ENCODE results near the gene NKX1-1. TPM values are rescaled to one million over a fixed set of nuclear protein-coding genes. Genes with fewer than 3 reads are reported as not detected.
A peak's percentile ranks its signal among the peaks of the same experiment; 100 is the strongest.
"Not testable (repeated sequence)": the region's sequence is repeated elsewhere in the genome, so short reads cannot be mapped to it uniquely, and the experiment has no call there.

Gene NKX1-1
- total RNA-seq, 1 experiment from 2014 or later = not detected

DNA sequence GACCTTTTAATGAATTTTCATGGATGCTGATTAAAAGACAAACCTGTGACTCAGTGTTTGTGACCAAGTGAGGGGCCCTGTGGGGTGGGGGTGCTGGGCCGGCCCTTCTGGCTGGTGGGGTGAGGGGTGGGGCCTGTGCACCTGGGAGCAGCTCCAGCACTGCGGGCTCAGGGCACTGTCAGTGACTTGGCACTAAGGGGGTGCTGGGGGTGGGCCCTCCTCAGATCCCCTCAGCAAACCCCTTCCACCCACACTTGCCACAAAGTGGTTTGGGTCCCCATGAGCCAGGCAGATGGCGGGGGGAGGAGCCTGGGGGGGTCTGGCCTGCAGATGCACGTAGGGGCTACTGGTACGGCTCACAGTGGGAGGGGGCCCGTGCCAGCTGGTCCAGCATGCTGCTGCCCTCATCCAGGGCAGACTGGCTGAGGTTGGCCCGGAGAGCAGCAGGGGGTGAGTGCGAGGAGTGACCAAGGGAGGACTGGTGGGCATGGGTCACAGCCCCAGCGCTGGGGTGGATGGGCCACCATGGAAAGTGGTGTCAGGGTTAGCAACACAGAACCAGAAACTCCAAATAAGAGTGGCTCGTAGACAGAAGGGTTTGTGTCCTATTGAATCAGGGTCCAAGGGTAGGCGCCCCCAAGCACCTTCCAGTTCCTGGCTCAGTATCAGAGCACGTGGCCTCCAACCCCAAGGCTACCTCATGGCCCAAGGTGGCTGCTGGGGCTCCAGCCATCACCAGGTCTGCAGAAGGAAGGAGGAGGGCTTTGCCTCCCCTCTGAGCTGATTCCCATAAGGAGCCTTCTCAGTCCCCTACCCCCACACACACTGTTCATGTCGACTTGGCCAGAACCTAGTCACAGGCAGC is 10.1 kb downstream of the NKX1-1 start (continued):
- no peak for TF ChIP-seq KAT7 (CRISPR knock-in tag; IDR thresholded peaks at IDR 0.05; ENCODE audit: borderline replicate concordance)
- TF ChIP-seq, protein P1, sequence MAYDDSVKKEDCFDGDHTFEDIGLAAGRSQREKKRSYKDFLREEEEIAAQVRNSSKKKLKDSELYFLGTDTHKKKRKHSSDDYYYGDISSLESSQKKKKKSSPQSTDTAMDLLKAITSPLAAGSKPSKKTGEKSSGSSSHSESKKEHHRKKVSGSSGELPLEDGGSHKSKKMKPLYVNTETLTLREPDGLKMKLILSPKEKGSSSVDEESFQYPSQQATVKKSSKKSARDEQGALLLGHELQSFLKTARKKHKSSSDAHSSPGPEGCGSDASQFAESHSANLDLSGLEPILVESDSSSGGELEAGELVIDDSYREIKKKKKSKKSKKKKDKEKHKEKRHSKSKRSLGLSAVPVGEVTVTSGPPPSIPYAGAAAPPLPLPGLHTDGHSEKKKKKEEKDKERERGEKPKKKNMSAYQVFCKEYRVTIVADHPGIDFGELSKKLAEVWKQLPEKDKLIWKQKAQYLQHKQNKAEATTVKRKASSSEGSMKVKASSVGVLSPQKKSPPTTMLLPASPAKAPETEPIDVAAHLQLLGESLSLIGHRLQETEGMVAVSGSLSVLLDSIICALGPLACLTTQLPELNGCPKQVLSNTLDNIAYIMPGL (CRISPR knock-in tag; IDR thresholded peaks at IDR 0.05) = no peak

DNA sequence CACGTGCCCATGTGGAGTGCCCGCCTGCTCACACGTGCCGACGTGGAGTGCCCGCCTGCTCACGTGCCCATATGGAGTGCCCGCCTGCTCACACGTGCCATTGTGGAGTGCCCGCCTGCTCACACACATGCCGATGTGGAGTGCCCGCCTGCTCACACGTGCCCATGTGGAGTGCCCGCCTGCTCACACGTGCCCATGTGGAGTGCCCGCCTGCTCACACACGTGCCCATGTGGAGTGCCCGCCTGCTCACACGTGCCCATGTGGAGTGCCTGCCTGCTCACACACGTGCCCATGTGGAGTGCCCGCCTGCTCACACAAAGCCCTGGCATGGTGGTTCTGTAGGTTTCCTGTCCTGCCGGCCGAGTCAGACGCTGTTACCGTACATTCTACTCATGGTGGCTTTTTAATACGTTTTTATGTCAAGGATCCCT is 10.8 kb downstream of the NKX1-1 start:
- H3K4me3 Mint-ChIP-seq; H3K9me3 Mint-ChIP-seq; POLR2A ChIA-PET; ATAC-seq; H3K27me3 Mint-ChIP-seq (ENCODE audit: low read depth); CTCF ChIA-PET; H3K27ac Mint-ChIP-seq; H3K4me1 Mint-ChIP-seq: not testable (repeated sequence)
- peaks cover 19% of the 10 kb centered on the region for H3K36me3 Mint-ChIP-seq
- peak; percentile 3 for DNase-seq (ENCODE audit: low spot score)

DNA sequence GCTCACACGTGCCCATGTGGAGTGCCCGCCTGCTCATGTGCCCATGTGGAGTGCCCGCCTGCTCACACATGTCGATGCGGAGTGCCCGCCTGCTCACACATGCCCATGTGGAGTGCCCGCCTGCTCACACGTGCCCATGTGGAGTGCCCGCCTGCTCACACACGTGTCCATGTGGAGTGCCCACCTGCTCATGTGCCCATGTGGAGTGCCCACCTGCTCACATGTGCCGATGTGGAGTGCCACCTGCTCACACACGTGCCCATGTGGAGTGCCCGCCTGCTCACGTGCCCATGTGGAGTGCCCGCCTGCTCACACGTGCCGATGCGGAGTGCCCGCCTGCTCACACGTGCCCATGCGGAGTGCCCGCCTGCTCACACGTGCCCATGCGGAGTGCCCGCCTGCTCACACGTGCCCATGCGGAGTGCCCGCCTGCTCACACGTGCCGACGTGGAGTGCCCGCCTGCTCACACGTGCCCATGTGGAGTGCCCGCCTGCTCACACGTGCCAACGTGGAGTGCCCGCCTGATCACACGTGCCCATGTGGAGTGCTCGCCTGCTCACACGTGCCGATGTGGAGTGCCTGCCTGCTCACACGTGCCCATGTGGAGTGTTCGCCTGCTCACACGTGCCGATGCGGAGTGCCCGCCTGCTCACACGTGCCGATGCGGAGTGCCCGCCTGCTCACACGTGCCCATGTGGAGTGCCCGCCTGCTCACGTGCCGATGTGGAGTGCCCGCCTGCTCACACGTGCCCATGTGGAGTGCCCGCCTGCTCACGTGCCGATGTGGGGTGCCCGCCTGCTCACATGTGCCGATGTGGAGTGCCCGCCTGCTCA is 11.5 kb downstream of the NKX1-1 start:
- CTCF ChIA-PET; H3K27ac Mint-ChIP-seq; H3K27me3 Mint-ChIP-seq (ENCODE audit: low read depth); POLR2A ChIA-PET; H3K4me3 Mint-ChIP-seq; H3K4me1 Mint-ChIP-seq; ATAC-seq: not testable (repeated sequence)
- H3K9me3 Mint-ChIP-seq = peaks cover 13% of the 10 kb centered on the region
- DNase-seq (ENCODE audit: low spot score) = peak; percentile 2
- peaks cover 23% of the 10 kb centered on the region for H3K36me3 Mint-ChIP-seq

DNA sequence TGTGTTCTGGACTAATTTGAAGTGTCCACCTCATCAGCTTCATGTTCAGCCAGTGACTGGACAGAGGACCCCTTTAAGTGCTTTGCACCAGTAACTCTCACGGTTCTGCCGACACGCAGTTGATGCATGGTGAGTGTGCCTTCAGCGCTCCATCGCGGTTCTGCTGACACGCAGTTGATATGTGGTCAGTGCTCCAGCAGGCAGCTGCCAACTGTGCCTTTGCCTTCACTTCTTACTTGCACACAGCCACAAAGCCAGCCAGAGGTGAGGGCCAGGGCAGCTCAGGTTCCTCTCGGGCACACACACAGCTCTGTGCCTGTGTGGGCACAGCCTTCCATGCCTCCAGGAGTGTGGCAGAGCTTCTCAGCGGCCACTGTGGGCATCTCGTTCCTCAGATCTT is 12.4 kb downstream of the NKX1-1 start:
- Mint-ChIP-seq H3K27ac (no peak overlapping the region), H3K27me3 (ENCODE audit: low read depth) (no peaks in the 10 kb centered on the region; the same call in none of the 2 replicates), H3K36me3 (peaks cover 22% of the 10 kb centered on the region), H3K4me1 (no peaks in the 10 kb centered on the region), H3K9me3 (peaks cover 16% of the 10 kb centered on the region), H3K4me3 (no peak overlapping the region)
- peak; percentile 6 for DNase-seq (ENCODE audit: low spot score)
- ATAC-seq = no peak
- ChIA-PET CTCF (no interaction called here), POLR2A (no interaction called here)
- TF ChIP-seq, protein P2, sequence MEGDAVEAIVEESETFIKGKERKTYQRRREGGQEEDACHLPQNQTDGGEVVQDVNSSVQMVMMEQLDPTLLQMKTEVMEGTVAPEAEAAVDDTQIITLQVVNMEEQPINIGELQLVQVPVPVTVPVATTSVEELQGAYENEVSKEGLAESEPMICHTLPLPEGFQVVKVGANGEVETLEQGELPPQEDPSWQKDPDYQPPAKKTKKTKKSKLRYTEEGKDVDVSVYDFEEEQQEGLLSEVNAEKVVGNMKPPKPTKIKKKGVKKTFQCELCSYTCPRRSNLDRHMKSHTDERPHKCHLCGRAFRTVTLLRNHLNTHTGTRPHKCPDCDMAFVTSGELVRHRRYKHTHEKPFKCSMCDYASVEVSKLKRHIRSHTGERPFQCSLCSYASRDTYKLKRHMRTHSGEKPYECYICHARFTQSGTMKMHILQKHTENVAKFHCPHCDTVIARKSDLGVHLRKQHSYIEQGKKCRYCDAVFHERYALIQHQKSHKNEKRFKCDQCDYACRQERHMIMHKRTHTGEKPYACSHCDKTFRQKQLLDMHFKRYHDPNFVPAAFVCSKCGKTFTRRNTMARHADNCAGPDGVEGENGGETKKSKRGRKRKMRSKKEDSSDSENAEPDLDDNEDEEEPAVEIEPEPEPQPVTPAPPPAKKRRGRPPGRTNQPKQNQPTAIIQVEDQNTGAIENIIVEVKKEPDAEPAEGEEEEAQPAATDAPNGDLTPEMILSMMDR (IDR thresholded peaks at IDR 0.05) = no peak
- no peak for TF ChIP-seq CREM (CRISPR knock-in tag; IDR thresholded peaks at IDR 0.05)
- TF ChIP-seq NR3C1 (CRISPR knock-in tag; conservative IDR thresholded peaks at IDR 0.05; ENCODE audit: low read depth) = no peak

DNA sequence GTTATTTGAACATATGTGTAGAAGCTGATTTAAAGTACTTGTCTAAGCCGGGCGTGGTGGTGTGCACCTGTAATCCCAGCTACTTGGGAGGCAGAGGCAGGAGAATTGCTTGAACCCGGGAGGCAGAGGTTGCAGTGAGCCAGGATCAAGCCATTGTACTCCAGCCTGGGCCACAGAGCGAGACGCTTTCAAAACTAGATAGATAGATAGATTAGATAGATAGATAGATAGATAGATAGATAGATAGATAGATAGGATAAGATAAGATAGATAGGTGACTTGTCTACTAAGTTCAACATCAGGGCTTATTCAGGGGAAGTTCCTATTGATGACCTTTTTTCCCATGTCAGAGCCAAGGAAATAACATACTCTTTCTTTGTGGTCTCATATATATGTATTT is 12.9 kb downstream of the NKX1-1 start:
- H3K27ac Mint-ChIP-seq; H3K4me3 Mint-ChIP-seq; CTCF ChIA-PET; ATAC-seq; DNase-seq (ENCODE audit: low spot score); H3K4me1 Mint-ChIP-seq; POLR2A ChIA-PET; H3K27me3 Mint-ChIP-seq (ENCODE audit: low read depth): not testable (repeated sequence)
- Mint-ChIP-seq H3K36me3 (peaks cover 27% of the 10 kb centered on the region), H3K9me3 (peaks cover 21% of the 10 kb centered on the region)

DNA sequence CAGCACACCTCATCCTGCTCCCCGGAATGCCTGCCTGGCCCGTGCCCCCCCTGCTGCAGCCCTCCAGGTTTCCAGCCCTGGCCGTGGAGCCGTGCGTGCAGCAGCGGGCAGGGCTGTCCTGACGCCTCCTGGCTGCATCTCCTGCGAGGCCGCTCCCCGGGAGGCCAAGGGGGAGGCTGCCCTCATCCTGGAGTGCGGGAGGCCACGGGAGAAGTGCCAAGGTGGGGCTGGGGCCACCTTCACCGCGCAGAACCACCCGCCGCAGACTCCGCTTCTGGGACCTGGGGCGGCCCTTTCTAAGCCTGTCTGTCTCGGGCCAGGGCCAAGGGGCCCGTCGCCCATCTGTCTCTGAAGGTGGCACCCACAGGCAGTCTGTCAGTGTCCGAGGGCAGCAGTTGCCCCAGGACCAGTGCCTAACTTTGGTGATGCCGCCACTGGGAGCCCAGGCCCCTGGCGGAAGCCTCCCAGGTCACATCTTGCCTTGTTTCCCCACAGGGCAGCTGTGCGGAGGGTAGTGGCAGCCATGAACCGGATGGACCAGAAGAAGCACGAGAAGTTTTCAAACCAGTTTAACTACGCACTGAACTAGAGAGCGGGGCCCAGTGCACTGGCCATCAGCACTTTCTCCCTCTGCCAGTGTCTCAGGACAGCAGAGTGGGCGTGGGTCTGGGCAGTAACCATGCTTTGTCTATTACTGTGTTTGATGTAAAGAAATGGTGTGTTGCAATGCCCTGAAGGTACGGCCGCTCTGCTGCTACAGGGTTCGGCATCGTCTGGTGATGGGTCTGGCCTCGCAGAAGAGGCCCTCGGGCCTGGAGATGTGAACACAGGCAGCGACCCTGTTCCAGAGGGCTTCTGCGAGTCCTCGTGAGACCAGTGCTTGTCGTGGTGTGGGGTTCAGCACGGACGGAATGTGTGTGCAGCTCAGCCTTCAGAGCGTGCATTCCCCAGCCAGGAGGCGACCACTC is 20.6 kb downstream of the NKX1-1 start:
- Mint-ChIP-seq H3K4me3 (no peak overlapping the region), H3K27ac (no peak overlapping the region), H3K9me3 (peaks cover 18% of the 10 kb centered on the region), H3K4me1 (no peaks in the 10 kb centered on the region), H3K36me3 (peaks cover 22% of the 10 kb centered on the region), H3K27me3 (ENCODE audit: low read depth) (no peaks in the 10 kb centered on the region)
- POLR2A ChIA-PET = no interaction called here
- CTCF ChIA-PET = no interaction called here
- no peak for TF ChIP-seq MYBL2 (CRISPR knock-in tag; IDR thresholded peaks at IDR 0.05)
- no peak for TF ChIP-seq NR1H2 (CRISPR knock-in tag; IDR thresholded peaks at IDR 0.05)
- TF ChIP-seq, protein P3, sequence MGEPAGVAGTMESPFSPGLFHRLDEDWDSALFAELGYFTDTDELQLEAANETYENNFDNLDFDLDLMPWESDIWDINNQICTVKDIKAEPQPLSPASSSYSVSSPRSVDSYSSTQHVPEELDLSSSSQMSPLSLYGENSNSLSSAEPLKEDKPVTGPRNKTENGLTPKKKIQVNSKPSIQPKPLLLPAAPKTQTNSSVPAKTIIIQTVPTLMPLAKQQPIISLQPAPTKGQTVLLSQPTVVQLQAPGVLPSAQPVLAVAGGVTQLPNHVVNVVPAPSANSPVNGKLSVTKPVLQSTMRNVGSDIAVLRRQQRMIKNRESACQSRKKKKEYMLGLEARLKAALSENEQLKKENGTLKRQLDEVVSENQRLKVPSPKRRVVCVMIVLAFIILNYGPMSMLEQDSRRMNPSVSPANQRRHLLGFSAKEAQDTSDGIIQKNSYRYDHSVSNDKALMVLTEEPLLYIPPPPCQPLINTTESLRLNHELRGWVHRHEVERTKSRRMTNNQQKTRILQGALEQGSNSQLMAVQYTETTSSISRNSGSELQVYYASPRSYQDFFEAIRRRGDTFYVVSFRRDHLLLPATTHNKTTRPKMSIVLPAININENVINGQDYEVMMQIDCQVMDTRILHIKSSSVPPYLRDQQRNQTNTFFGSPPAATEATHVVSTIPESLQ (CRISPR knock-in tag; IDR thresholded peaks at IDR 0.05) = no peak
- TF ChIP-seq ZNF396 (CRISPR knock-in tag; IDR thresholded peaks at IDR 0.05; ENCODE audit: borderline replicate concordance) = no peak
- no peak for TF ChIP-seq SOX15 (CRISPR knock-in tag; IDR thresholded peaks at IDR 0.05)
- ATAC-seq = no peak
- DNase-seq (ENCODE audit: low spot score) = peak; percentile 6
